ENCODE results near the gene LY6G5B.
"Not testable (repeated sequence)": the region's sequence is repeated elsewhere in the genome, so short reads cannot be mapped to it uniquely, and the experiment has no call there.

The LY6G5B gene

GRCh38 chr6:31691564-31692108, 21.9 kb downstream of the LY6G5B start:
- no peak for DNase-seq

- DNase-seq, result no peak
Observed at GRCh38 chr6:31692353-31692752, 22.6 kb downstream of the LY6G5B start.

- DNase-seq, result no peak
Observed at GRCh38 chr6:31692886-31693285, 23.1 kb downstream of the LY6G5B start.

- DNase-seq, result no peak
Observed at GRCh38 chr6:31693535-31693934, 23.8 kb downstream of the LY6G5B start.

GRCh38 chr6:31697555-31697954, 27.8 kb downstream of the LY6G5B start:
- DNase-seq, result no peak

GRCh38 chr6:31700740-31701401, 31.1 kb downstream of the LY6G5B start:
- no peak for DNase-seq

- DNase-seq, result no peak
Observed at GRCh38 chr6:31701666-31702404, 32.1 kb downstream of the LY6G5B start.

GRCh38 chr6:31702405-31702818, 32.6 kb downstream of the LY6G5B start:
- peak; percentile 18 for DNase-seq

GRCh38 chr6:31702819-31703716, 33.3 kb downstream of the LY6G5B start, which contains the start of gene ABHD16A:
Gene ABHD16A (minus strand): TSS chr6:31703324. CDS start chr6:31703281, 43 bp downstream.
- DNase-seq, result peak; percentile 95

GRCh38 chr6:31705931-31706330, 36.2 kb downstream of the LY6G5B start:
- DNase-seq, result no peak

GRCh38 chr6:31706599-31706998, 36.8 kb downstream of the LY6G5B start, which contains the start of gene LY6G6F:
Gene LY6G6F (plus strand): TSS chr6:31706866. CDS start chr6:31706907, 41 bp downstream.
- DNase-seq, result no peak

GRCh38 chr6:31707701-31708100, 37.9 kb downstream of the LY6G5B start:
- no peak for DNase-seq

GRCh38 chr6:31708224-31708623, 38.4 kb downstream of the LY6G5B start:
- DNase-seq, result no peak

GRCh38 chr6:31709157-31709556, 39.4 kb downstream of the LY6G5B start:
- DNase-seq, result not testable (repeated sequence)

GRCh38 chr6:31710523-31711219, 40.9 kb downstream of the LY6G5B start:
- no peak for DNase-seq

- no peak for DNase-seq
Observed at GRCh38 chr6:31711233-31711632, 41.5 kb downstream of the LY6G5B start.

GRCh38 chr6:31712296-31712695, 42.5 kb downstream of the LY6G5B start:
- no peak for DNase-seq

- DNase-seq, result no peak
Observed at GRCh38 chr6:31713465-31713864, 43.7 kb downstream of the LY6G5B start.

GRCh38 chr6:31713991-31714684, 44.4 kb downstream of the LY6G5B start:
- DNase-seq, result no peak

GRCh38 chr6:31715022-31715958, 45.5 kb downstream of the LY6G5B start, which contains the start of gene LY6G6D:
Gene LY6G6D (plus strand): TSS chr6:31715348. CDS start chr6:31715356, 8 bp downstream.
- no peak for DNase-seq

Measured in stimulated activated CD4-positive, alpha-beta T cell treated with anti-CD3 and anti-CD28 coated beads, Interleukin-12 subunit alpha, Interleukin-12 subunit beta, amount 100 ng/mL, for 4 hours (primary cell).